ENCODE results near the gene FBXL16.

DNA sequence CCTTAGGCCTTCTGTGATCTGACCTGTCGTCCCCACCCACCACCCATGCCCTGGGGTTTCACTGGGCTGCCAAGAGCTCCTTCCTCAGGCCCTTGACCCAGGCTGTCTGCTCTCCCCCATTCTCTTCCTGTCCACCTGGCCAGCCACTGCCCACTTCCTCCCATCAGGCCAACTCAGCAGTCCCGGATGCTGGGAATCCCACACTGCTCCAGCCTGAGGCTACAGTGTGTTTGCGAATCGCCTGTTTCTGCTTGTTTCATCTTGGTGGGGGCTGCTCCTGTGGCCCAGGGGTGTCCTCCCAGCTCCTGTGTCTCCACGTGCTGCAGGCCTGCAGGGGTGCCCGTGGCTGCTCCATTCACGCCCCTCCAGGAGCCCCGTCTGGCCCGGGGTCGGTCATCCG, 8.5 kb upstream of the FBXL16 start:
- TF ChIP-seq, protein P1, sequence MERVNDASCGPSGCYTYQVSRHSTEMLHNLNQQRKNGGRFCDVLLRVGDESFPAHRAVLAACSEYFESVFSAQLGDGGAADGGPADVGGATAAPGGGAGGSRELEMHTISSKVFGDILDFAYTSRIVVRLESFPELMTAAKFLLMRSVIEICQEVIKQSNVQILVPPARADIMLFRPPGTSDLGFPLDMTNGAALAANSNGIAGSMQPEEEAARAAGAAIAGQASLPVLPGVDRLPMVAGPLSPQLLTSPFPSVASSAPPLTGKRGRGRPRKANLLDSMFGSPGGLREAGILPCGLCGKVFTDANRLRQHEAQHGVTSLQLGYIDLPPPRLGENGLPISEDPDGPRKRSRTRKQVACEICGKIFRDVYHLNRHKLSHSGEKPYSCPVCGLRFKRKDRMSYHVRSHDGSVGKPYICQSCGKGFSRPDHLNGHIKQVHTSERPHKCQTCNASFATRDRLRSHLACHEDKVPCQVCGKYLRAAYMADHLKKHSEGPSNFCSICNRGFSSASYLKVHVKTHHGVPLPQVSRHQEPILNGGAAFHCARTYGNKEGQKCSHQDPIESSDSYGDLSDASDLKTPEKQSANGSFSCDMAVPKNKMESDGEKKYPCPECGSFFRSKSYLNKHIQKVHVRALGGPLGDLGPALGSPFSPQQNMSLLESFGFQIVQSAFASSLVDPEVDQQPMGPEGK (CRISPR knock-in tag; IDR thresholded peaks at IDR 0.05; ENCODE audit: borderline replicate concordance), result no peak
- TF ChIP-seq, protein P2, sequence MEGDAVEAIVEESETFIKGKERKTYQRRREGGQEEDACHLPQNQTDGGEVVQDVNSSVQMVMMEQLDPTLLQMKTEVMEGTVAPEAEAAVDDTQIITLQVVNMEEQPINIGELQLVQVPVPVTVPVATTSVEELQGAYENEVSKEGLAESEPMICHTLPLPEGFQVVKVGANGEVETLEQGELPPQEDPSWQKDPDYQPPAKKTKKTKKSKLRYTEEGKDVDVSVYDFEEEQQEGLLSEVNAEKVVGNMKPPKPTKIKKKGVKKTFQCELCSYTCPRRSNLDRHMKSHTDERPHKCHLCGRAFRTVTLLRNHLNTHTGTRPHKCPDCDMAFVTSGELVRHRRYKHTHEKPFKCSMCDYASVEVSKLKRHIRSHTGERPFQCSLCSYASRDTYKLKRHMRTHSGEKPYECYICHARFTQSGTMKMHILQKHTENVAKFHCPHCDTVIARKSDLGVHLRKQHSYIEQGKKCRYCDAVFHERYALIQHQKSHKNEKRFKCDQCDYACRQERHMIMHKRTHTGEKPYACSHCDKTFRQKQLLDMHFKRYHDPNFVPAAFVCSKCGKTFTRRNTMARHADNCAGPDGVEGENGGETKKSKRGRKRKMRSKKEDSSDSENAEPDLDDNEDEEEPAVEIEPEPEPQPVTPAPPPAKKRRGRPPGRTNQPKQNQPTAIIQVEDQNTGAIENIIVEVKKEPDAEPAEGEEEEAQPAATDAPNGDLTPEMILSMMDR (IDR thresholded peaks at IDR 0.05 in 2 of 3, conservative IDR thresholded peaks at IDR 0.05 in 1 of 3; ENCODE audit: insufficient read depth in 2 of 3, low read depth in 1 of 3, low read length in 3 of 3), result no peak
- TF ChIP-seq JUN (IDR thresholded peaks at IDR 0.05; ENCODE audit: borderline replicate concordance, low read depth, low read length), result no peak
- TF ChIP-seq JUN (CRISPR knock-in tag; IDR thresholded peaks at IDR 0.05; ENCODE audit: borderline replicate concordance), result no peak
- TF ChIP-seq, protein P3, sequence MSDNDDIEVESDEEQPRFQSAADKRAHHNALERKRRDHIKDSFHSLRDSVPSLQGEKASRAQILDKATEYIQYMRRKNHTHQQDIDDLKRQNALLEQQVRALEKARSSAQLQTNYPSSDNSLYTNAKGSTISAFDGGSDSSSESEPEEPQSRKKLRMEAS (CRISPR knock-in tag; IDR thresholded peaks at IDR 0.05), result no peak
- no peak for TF ChIP-seq POLR2A (conservative IDR thresholded peaks at IDR 0.05)
- TF ChIP-seq, protein P4, sequence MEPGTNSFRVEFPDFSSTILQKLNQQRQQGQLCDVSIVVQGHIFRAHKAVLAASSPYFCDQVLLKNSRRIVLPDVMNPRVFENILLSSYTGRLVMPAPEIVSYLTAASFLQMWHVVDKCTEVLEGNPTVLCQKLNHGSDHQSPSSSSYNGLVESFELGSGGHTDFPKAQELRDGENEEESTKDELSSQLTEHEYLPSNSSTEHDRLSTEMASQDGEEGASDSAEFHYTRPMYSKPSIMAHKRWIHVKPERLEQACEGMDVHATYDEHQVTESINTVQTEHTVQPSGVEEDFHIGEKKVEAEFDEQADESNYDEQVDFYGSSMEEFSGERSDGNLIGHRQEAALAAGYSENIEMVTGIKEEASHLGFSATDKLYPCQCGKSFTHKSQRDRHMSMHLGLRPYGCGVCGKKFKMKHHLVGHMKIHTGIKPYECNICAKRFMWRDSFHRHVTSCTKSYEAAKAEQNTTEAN (CRISPR knock-in tag; IDR thresholded peaks at IDR 0.05), result no peak
- TF ChIP-seq HIVEP1 (CRISPR knock-in tag; IDR thresholded peaks at IDR 0.05), result no peak
- no peak for TF ChIP-seq HDAC6 (IDR thresholded peaks at IDR 0.05; ENCODE audit: low read depth, low read length)
- TF ChIP-seq, protein P5, sequence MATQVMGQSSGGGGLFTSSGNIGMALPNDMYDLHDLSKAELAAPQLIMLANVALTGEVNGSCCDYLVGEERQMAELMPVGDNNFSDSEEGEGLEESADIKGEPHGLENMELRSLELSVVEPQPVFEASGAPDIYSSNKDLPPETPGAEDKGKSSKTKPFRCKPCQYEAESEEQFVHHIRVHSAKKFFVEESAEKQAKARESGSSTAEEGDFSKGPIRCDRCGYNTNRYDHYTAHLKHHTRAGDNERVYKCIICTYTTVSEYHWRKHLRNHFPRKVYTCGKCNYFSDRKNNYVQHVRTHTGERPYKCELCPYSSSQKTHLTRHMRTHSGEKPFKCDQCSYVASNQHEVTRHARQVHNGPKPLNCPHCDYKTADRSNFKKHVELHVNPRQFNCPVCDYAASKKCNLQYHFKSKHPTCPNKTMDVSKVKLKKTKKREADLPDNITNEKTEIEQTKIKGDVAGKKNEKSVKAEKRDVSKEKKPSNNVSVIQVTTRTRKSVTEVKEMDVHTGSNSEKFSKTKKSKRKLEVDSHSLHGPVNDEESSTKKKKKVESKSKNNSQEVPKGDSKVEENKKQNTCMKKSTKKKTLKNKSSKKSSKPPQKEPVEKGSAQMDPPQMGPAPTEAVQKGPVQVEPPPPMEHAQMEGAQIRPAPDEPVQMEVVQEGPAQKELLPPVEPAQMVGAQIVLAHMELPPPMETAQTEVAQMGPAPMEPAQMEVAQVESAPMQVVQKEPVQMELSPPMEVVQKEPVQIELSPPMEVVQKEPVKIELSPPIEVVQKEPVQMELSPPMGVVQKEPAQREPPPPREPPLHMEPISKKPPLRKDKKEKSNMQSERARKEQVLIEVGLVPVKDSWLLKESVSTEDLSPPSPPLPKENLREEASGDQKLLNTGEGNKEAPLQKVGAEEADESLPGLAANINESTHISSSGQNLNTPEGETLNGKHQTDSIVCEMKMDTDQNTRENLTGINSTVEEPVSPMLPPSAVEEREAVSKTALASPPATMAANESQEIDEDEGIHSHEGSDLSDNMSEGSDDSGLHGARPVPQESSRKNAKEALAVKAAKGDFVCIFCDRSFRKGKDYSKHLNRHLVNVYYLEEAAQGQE (IDR thresholded peaks at IDR 0.05; ENCODE audit: borderline replicate concordance), result no peak
- TF ChIP-seq, protein P5 (CRISPR knock-in tag; IDR thresholded peaks at IDR 0.05; ENCODE audit: low read depth), result no peak
- TF ChIP-seq FOXM1 (IDR thresholded peaks at IDR 0.05; ENCODE audit: low read depth), result no peak
- no peak for TF ChIP-seq FOXM1 (CRISPR knock-in tag; IDR thresholded peaks at IDR 0.05; ENCODE audit: low read depth)
- TF ChIP-seq L3MBTL2 (IDR thresholded peaks at IDR 0.05), result no peak

Data from K562 (cell line).